Stimulated activated CD4-positive, alpha-beta T cell treated with anti-CD3 and anti-CD28 coated beads, Interleukin-1b, Interleukin-23, amount 100 ng/mL, for 48 hours (primary cell): Measurements from ENCODE around the gene POT1.
"Not testable (repeated sequence)": the region's sequence is repeated elsewhere in the genome, so short reads cannot be mapped to it uniquely, and the experiment has no call there.

Source experiments
- DNase-seq: peaks from one replicate; pipeline ENCODE4 v3.0.0-alpha.2; 2020

Gene POT1, protein sequence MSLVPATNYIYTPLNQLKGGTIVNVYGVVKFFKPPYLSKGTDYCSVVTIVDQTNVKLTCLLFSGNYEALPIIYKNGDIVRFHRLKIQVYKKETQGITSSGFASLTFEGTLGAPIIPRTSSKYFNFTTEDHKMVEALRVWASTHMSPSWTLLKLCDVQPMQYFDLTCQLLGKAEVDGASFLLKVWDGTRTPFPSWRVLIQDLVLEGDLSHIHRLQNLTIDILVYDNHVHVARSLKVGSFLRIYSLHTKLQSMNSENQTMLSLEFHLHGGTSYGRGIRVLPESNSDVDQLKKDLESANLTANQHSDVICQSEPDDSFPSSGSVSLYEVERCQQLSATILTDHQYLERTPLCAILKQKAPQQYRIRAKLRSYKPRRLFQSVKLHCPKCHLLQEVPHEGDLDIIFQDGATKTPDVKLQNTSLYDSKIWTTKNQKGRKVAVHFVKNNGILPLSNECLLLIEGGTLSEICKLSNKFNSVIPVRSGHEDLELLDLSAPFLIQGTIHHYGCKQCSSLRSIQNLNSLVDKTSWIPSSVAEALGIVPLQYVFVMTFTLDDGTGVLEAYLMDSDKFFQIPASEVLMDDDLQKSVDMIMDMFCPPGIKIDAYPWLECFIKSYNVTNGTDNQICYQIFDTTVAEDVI

DNA sequence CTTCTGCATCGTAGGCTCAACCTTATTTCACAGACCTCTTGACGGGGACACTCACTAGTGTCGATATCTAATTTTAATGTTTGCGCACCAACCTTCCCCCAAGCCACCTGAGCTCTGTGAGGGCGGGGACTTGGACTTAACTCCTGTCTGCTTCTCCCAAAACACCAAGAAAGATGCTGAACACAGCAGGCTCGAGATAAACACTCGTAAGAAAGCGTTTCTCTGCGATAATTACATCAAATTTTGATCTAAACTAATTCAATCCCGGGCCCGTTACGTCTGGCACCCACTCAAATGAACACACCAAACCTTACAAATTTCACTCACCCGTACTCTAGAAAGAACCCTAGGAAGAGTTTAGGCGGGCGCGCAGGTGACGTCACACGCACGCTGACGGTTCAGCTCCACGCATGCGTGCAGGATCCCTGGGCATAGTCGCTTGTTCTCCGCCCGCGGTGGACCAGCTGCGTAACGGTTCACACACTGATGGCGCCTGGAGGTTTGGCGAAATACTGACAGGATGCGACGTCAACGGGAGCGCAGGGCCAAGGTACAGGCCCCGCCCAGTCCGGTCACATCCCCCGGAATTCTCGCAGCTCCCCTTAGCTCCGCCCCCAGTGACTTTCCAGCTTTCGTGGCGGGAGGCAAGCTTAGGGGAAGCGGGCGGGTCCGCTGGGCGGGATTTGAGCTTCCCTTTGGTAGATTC lies at the start of gene POT1:
Gene POT1, minus strand, starts transcription at position 359 of the 706 bp plus-strand sequence. CDS start 32,652 bp downstream, outside the sequence.
- DNase-seq, result peak; percentile 98

DNA sequence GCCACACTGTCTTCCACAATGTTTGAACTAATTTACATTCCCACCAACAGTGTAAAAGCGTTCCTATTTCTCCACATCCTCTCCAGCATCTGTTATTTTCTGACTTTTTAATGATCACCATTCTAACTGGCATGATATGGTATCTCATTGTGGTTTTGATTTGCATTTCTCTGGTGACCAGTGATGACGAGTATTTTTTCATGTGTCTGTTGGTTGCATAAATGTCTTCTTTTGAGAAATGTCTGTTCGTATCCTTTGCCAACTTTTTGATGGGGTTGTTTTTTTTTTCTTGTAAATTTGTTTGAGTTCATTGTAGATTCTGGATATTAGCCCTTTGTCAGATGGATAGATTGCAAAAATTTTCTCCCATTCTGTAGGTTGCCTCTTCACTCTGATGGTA lies 45.5 kb upstream of the POT1 start:
- DNase-seq, result not testable (repeated sequence)

DNA sequence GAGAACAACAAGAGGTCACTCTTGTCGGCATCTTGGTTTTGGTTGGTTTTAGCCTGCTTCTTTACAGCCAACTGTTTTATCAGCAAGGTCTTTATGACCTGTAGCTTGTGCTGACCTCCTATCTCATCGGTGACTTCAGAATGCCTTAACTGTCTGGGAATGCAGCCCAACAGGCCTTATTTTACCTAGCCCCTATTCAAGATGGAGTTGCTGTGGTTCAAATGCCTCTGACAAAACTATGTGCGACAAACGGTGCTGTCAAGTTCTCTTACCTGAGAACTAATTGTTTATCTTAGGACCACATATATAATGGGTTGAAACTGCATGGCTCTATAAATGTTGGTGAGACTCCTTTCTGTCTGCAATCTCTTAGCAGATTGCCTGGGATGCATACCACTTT lies 35.9 kb upstream of the POT1 start:
- no peak for DNase-seq

DNA sequence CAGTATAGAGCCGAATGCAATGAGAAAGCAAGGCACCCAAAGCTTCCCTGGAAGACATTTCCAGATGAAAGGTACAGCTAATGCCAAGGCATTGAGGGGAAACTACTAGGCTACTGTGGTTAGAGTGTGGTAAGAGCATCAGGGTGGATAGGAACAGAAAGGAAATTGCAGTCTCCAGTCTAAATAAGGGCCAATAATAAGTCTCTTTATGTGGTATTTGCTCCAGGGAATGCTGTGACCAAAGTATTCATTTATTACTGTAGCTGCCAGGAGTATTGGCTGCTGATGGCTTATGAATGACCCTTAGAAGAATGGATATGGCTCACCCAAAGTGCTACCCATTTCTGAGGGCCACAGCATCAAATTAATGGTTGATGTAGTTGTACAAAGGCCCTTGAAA lies 30.1 kb upstream of the POT1 start:
- DNase-seq, result no peak

DNA sequence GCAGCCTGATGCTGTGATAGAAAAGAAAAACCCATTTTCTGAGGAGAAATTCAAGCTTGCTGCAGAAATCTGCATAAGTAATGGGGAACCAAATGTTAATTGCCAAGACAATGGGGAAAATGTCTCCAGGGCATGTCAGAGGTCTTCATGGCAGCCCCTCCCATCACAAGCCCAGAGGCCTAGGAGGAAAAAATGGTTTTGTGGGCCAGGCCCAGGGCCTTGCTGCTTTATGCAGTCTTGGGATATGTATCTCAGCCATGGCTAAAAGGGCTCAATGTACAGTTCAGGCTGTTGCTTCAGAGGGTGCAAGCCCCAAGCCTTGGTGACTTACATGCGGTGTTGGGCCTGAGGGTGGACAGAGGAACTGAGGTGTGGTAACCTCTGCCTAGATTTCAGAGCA lies 28.3 kb upstream of the POT1 start:
- DNase-seq, result not testable (repeated sequence)

DNA sequence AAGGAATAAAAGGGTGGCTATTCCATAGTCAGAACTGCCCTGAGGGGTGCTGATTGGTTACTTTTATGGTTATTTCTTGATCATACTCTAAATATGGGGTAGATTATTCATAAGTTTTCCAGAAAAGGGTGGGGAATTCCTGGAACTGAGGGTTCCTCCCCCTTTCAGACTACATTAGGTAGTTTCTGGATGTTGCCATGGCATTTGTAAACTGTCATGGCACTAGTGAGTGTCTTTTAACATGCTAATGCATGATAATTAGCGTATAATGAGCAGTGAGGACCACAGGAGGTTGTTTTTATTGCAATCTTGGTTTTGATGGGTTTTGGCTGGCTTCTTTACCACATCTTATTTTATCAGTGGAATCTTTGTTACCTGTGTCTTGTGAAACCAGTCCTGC lies 26.5 kb upstream of the POT1 start:
- DNase-seq, result no peak

DNA sequence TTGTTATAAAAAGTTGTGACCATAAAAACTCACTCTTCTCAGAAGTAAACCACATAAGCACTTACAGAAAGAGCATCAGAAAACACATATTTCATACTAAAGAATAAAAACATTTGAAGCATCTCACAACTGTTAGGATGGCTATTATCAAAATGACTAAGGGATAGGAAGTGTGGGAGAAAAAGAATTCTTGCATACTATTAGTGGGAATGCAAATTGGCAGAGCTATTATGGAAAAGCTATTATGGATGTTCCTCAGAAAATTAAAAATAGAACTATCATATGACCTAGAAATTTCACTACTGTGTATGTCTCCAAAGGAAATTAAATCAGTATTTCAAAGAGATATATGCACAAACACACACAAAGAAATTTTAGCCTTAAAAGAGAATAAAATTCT lies 25.2 kb upstream of the POT1 start:
- no peak for DNase-seq

DNA sequence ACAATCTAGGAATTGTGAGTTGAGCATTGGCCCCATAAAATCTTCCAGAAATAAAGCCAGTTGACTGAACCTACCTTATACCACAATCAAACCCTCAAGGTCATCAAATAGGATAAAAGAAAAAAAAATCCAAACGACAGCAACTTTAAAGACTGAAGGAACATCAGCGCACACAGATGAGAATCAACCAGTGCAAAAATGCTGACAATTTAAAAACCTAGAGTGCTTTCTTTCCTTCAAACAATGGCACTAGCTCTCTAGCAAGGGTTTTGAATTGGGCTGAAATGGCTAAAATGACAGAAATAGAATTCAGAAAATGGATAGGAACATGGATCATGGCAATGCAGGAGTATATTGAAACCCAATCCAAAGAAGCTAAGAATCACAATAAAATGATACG lies 16.1 kb upstream of the POT1 start:
- no peak for DNase-seq

DNA sequence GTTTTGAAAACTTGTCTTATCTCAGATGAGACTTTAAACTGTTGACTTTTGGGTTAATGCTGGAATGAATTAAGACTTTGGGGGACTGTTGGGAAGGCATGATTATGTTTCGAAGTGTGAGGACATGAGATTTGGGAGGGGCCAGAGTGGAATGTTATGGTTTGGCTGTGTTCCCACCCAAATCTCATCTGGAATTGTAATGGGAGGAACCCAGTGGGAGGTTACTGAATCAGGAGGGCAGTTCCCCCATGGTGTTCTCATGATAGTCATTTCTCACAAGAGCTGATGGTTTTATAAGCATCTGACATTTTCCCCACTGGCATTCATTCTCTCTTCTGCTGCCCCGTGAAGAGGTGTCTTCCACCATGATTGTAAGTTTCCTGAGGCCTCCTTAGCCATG lies 13.8 kb upstream of the POT1 start:
- DNase-seq, result no peak

DNA sequence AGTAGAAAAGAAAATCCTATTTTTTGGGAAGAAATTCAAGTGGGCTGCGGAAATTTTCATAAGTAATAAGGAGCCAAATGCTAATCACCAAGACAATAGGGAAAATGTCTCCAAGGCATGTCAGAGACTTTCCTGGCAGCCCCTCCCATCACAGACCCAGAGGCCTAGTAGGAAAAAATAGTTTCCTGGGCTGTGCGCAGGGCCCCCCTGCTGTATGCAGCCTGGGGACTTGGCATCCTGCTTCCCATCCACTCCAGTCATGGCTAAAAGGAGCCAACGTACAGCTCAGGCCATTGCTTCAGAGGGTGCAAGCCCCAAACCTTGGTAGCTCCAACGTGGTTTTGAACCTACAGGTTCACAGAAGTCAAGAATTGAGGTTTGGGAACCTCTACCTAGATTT lies 12.8 kb upstream of the POT1 start:
- no peak for DNase-seq

DNA sequence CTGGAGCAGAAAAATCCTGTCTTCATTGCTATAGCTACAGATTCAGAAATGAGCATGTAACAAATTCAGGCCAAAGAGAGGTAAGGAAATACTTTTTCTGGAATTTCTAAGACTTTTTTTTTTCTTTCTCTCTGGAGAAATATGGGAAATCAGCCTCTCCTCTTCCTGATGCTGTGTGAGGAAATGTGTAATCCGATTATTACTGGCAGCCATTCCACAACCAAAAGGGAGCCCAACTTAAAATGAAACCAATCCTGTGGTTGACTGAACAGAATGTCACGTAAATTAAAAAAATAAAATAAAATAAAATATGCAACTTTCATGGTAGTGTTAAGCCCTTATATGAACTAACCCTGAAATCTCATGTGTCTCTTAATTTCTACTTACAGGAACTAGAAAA lies 10.7 kb upstream of the POT1 start:
- DNase-seq, result no peak

DNA sequence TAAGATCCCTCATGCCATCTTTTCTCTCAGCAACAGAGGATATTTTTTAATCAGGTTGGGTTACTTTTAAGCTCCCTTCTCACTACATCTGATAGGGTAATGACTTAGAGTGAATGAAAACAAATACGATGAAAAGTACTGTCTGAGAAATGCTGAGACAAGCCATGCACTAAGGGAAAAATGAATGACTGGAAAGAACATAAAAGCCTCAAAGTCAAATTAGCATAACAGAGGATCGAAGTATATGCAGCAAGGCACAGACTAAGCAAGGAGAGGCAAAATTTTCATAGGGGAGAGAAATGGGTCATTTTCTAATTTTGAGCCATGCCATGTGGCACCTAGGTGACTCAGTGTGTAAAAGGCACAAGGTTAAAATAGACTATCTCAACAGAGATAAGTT lies 8.5 kb upstream of the POT1 start:
- no peak for DNase-seq

DNA sequence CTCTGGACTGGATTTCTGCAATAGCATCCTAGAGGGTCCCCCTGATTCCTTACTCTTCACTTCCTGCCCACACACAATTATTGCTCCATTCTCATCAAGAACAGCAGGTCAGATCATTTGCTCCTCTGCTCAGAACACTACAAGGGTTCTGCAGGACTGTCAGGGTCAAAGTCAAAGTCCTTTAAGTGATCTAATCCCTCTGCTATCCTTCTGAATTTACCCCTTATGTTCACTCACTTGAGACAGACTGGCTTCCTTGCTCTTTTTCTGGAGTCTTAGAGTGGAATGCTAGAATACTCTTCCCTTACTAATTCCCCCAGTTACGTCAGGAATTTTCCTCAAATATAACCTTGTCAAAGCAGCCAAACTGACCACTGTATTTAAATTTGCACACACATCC lies 7.5 kb upstream of the POT1 start:
- no peak for DNase-seq

DNA sequence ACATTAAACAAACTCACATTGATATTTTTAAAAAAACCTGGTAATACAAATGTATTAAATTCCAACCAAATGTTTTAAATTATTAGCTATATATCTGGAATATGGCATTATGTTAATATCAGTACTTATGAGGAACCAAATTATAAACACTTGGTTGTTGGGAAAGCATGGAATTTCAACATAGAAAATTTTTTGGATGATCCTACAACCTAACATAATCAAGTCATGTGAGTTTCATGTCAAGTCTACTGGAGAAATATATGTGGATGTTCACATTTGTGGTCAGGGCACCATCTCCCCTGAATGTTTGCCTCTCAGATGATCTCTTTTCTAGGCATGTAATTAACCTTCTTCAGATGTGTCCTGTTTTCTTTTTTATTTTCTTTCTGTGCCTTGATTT lies 5.2 kb upstream of the POT1 start:
- no peak for DNase-seq

DNA sequence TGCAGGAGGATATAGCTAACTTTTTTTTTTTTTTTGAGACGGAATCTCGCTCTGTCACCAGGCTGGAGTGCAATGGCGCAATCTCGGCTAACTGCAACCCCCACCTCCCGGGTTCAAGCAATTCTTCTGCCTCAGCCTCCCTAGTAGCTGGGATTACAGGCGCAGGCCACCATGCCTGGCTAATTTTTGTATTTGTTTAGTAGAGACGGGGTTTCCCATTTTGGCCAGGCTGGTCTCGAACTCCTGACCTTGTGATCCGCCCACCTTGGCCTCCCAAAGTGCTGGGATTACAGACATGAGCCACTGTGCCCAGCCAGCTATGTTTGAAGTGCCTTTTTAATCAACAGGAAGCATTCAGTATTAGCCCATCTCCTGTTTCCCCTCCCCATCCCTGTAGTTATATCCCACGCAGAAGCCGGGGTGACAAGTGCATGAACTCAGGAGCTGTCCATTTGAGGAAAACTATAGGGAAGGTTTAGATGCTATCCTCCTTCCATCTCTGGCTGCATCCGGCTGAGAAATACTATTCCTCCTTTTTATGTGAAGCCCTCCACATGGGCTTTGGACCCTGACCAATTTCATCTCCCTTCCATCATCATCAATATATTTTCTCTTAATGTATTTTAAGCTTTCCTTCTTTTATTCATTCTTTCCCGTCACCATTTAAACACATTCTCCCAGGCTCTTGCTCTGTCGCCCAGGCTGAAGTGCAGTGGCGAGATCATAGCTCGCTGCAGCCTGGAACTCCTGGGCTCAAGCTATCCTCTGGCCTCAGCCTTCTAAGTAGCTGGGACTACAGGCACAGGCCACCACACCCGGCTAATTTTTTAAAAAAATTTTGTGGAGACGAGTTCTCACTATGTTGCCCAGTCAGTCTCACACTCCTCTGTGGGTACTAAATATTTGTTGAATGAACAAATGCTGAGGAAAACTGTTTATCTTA lies 1.3 kb upstream of the POT1 start:
- DNase-seq, result no peak

DNA sequence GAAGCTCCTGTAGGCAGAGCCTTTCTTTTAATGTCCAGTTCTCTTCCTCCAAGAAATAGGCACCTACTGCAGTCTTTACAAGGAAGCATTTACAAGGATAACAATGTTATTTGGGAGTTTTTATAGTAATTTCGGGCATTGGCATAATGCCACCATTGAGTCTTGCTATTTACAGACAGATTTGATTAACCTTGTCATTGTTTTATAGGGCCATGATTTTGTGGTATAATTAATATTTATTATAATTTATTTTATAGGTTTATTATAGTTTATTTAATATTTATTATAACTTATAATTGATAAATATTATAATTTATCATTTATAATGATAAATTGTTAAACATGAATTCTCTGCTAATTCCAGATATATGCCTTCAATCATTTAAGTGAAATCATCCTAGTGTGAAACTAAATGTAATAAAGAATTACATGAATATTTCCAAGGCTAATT lies 573 bp upstream of the POT1 start:
- no peak for DNase-seq

DNA sequence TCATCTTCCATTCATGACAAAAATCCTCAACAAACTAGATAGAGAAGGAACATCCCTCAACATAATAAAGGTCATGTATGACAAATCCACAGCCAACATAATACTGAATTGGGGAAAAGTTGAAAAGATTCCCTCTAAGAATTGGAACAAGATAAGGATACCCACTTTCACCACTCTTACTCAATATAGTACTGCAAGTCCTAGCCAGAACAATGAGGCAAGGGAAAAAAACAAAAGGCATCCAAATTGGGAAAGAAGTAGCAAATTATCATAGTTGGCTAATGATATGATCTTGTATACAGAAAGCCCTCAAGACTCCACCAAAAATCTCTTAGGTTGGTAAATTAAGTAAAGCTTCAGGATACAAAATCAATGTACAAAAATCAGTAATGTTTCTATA lies 4.7 kb downstream of the POT1 start:
- DNase-seq, result no peak

DNA sequence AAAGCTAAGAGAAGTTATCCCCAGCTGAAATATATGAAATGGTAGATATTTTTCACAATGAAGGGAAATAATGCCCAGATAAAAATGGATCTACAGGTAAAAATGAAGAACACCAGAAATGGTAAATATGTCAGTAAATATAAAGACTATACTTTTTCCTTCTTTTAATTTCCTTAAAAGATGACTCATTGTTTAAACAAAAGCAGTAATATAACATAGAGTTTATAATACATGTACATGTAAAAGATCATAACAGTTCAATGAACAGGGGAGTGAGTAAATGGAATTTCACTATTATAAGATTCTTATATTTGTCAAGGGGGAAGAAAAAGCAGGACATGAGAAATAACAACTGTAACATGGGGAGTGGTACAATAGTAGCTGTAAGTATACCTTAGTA lies 7.4 kb downstream of the POT1 start:
- DNase-seq, result no peak

DNA sequence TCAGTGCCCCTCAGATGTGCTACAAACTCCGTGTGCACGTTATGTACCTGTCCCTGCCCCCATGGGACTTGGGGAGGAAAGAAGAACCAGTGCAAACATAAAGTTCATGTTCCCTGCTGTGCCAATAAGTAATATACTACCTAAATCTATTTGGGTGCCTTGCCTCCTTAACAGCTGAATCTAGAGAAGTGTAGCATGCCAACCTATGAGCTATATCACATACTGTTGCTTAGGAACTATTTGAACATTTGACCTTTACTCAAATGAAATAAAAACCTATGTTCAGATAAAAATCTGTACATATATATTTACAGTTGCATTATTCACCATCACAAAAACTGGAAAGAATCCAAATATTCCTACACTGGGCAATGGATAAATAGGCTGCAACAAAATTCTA lies 9.8 kb downstream of the POT1 start:
- DNase-seq, result no peak

DNA sequence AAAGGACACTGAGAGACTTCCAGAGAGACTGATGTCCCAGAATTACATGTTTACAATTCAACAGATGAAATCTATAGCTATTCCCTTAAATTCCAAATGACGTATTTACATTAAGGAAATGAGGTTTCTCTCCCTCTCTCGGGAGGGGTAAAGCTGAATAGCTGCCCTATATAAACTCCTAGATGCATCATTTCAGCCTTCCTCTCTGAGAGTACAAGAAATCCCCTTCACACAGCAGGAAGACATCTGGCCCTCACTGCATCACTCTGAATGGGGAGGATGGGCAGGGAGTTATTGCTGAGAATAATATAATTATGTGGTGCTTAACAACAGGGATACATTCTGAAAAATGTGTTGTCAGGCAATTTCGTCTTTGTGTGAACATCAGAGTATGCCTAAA lies 11.0 kb downstream of the POT1 start:
- DNase-seq, result no peak

DNA sequence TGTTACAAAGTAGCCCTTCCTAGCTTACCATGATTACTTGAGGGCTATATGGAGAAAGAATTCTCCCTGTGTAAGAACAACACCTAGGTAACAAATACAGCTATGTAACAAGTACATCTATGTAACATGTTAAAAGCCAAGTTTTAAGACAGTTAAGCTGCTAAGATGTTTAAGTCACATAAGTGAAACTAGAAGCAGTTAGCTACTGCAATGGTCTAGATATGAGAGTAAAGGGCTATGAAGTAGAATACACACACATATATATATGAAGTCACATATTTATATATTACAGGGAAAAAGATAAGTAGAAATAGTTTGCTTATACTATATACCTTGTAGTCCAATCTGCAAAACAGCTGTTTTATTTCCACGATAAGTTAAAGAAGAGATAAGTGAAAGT lies 14.4 kb downstream of the POT1 start:
- DNase-seq, result no peak

DNA sequence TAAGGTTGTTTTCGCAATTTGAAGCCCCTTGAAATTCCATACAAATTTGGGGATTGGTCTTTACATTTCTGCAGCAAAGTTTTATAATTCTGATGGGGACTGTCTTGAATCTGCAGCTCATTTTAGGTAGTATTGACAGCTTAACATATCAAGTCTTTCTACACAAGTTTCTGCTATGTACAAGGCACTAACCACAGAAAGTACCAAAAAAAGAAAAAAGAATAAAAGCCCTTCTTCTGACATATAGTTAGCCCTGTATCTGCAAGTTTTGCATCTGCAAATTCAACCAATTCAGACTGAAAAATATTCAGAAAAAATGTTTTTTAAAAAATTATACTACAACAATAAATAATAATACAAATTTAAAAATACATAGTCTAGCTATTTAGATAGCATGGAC lies 15.3 kb downstream of the POT1 start:
- no peak for DNase-seq

DNA sequence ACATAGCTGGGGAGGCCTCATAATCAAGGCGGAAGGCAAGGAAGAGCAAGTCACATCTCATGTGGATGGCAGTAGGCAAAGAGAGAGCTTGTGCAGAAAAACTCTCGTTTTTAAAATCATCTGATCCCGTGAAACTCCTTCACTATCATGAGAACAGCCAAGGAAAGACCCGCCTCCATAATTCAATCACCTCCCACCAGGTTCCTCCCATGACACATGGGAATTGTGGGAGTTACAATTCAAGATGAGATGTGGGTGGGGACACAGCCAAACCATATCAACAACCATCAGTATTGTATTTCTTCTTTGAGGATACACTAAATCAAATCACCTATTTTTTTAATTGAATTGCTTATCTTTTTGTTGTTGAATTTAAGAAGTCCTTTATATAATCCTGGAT lies 16.7 kb downstream of the POT1 start:
- DNase-seq, result no peak
